H1 (cell line): Measurements from ENCODE around the gene MAN1C1. TPM values are rescaled to one million over a fixed set of nuclear protein-coding genes. Genes with fewer than 3 reads are reported as not detected.

ENCODE experiments used
- CTCF ChIA-PET: fragments of 300-600 bp; sonication (Branson Sonifier 250); formaldehyde crosslinking; loops from one replicate; lab custom pipeline; 2021; ENCODE audit not compliant: partially characterized antibody; lab: Charles Lee
- POLR2A ChIA-PET: fragments of 300-600 bp; sonication (Branson Sonifier 250); formaldehyde crosslinking; loops from one replicate; lab custom pipeline; 2021; ENCODE audit warnings: inconsistent platforms; ENCODE audit not compliant: partially characterized antibody; lab: Charles Lee
- DNase-seq, 2 experiments: peaks; one replicate each; pipeline versions ENCODE4 v3.0.0 to v3.0.0-alpha.2; 2010 to 2022; ENCODE audit warnings: low spot score in 2 of 2, low read depth in 1 of 2, mixed read lengths in 1 of 2
- FAIRE-seq: peaks from 2 replicates; lab custom pipeline; 2011; peaks lifted over from hg19 to GRCh38; lab: Jason Lieb, UNC
- H2AFZ ChIP-seq: 2 replicates; pipeline ENCODE4 v1.8.1; 2012; ENCODE audit warnings: low read length, inconsistent platforms
- H2AK5ac ChIP-seq: 2 replicates; pipeline ENCODE4 v1.6.1; 2013; ENCODE audit warnings: low read depth, low read length
- H2BK120ac ChIP-seq: replicated peaks from 2 replicates; pipeline ENCODE3; 2013; ENCODE audit warnings: low read depth, low read length, inconsistent platforms
- H2BK12ac ChIP-seq: 2 replicates; pipeline ENCODE4 v1.6.1; 2013; ENCODE audit warnings: low read depth, low read length
- H2BK15ac ChIP-seq: 2 replicates; pipeline ENCODE4 v1.6.1; 2013; ENCODE audit warnings: low read length
- H2BK20ac ChIP-seq: 2 replicates; pipeline ENCODE4 v1.6.1; 2013; ENCODE audit warnings: low read length
- H2BK5ac ChIP-seq: 2 replicates; pipeline ENCODE4 v1.6.1; 2013; ENCODE audit warnings: low read depth, low read length
- H3K14ac ChIP-seq: 2 replicates; pipeline ENCODE4 v1.6.1; 2013; ENCODE audit warnings: inconsistent platforms; ENCODE audit not compliant: insufficient read length
- H3K18ac ChIP-seq: 2 replicates; pipeline ENCODE4 v1.6.1; 2013; ENCODE audit warnings: low read length; ENCODE audit errors: extremely low read depth
- H3K23ac ChIP-seq: 2 replicates; pipeline ENCODE4 v1.6.1; 2013; ENCODE audit warnings: inconsistent platforms; ENCODE audit not compliant: insufficient read length
- H3K23me2 ChIP-seq: 2 replicates; pipeline ENCODE4 v1.6.1; 2013; ENCODE audit warnings: low read depth, low read length
- H3K27ac ChIP-seq: 2 replicates; pipeline ENCODE4 v1.6.1; 2011; ENCODE audit warnings: low read depth, low read length, inconsistent platforms
- H3K27me3 ChIP-seq, 4 experiments: replicated peaks in 1 of 4; 1 replicate in 1 of 4; 2 replicates in 3 of 4; pipeline versions ENCODE4 v1.6.1 to v1.8.1; 2011 to 2013; ENCODE audit warnings: low read length in 3 of 4, mild to moderate bottlenecking in 3 of 4, inconsistent platforms in 2 of 4, mixed read lengths in 2 of 4, moderate library complexity in 1 of 4; ENCODE audit not compliant: control insufficient read depth in 3 of 4, insufficient read depth in 3 of 4; ENCODE audit errors: extremely low read depth in 1 of 4
- H3K36me3 ChIP-seq, 4 experiments: 2 replicates each; pipeline versions ENCODE4 v1.6.1 to v1.8.1; 2011 to 2013; ENCODE audit warnings: mild to moderate bottlenecking in 4 of 4, low read length in 3 of 4, moderate library complexity in 2 of 4, control low read depth in 1 of 4, inconsistent platforms in 1 of 4; ENCODE audit not compliant: insufficient read depth in 4 of 4, control insufficient read depth in 2 of 4
- H3K4ac ChIP-seq: replicated peaks from 2 replicates; pipeline ENCODE3; 2013; ENCODE audit warnings: low read length, low read depth, mixed read lengths, inconsistent platforms; ENCODE audit not compliant: insufficient read length
- H3K4me1 ChIP-seq, 4 experiments: replicated peaks in 1 of 4; 1 replicate in 1 of 4; 2 replicates in 3 of 4; pipeline versions ENCODE4 v1.6.1 to v1.8.1; 2011 to 2013; ENCODE audit warnings: low read length in 3 of 4, inconsistent platforms in 2 of 4, mixed read lengths in 1 of 4; ENCODE audit not compliant: insufficient read depth in 4 of 4, control insufficient read depth in 3 of 4
- H3K4me2 ChIP-seq, 2 experiments: 2 replicates each; pipeline versions ENCODE4 v1.6.1 to v1.8.1; 2011 to 2013; ENCODE audit warnings: low read depth in 2 of 2, low read length in 2 of 2, control low read depth in 1 of 2, inconsistent platforms in 1 of 2, mild to moderate bottlenecking in 1 of 2; ENCODE audit not compliant: insufficient read depth in 1 of 2
- H3K4me3 ChIP-seq, 4 experiments: fragments of 200-600, 300-600 bp in 1 of 4; sonication (generic), shearing (Covaris generic), sonication (Bioruptor Twin) in 1 of 4; 2 replicates each; pipeline versions ENCODE4 v1.5.1 to v1.8.1; 2011 to 2016; ENCODE audit warnings: low read length in 4 of 4, low read depth in 3 of 4, control low read depth in 2 of 4, inconsistent platforms in 2 of 4, mild to moderate bottlenecking in 2 of 4, mixed read lengths in 1 of 4, moderate library complexity in 1 of 4; ENCODE audit not compliant: insufficient read depth in 2 of 4; ENCODE audit errors: extremely low read depth in 1 of 4
- H3K56ac ChIP-seq: replicated peaks from 2 replicates; pipeline ENCODE3; 2013; ENCODE audit warnings: low read depth, mild to moderate bottlenecking, mixed read lengths, low read length, inconsistent platforms; ENCODE audit not compliant: insufficient read length
- H3K79me1 ChIP-seq: 2 replicates; pipeline ENCODE4 v1.6.1; 2013; ENCODE audit warnings: low read depth, low read length, control low read depth
- H3K79me2 ChIP-seq, 2 experiments: 2 replicates each; pipeline versions ENCODE4 v1.6.1 to v1.8.1; 2012 to 2013; ENCODE audit warnings: low read length in 2 of 2, mild to moderate bottlenecking in 2 of 2, inconsistent platforms in 1 of 2; ENCODE audit not compliant: insufficient read depth in 2 of 2, control insufficient read depth in 1 of 2
- H3K9ac ChIP-seq, 4 experiments: replicated peaks in 1 of 4; 1 replicate in 1 of 4; 2 replicates in 3 of 4; pipeline versions ENCODE4 v1.6.1 to v1.8.1; 2011 to 2013; ENCODE audit warnings: low read depth in 3 of 4, low read length in 3 of 4, control low read depth in 2 of 4, mild to moderate bottlenecking in 2 of 4, moderate library complexity in 2 of 4, inconsistent platforms in 1 of 4; ENCODE audit errors: extremely low read depth in 1 of 4
- H3K9me3 ChIP-seq, 2 experiments: 2 replicates each; pipeline versions ENCODE4 v1.6.1 to v1.8.1; 2012 to 2013; ENCODE audit warnings: mild to moderate bottlenecking in 2 of 2, moderate library complexity in 2 of 2, control low read depth in 1 of 2, inconsistent platforms in 1 of 2, low read depth in 1 of 2, low read length in 1 of 2, mixed read lengths in 1 of 2; ENCODE audit not compliant: insufficient read depth in 2 of 2
- H4K20me1 ChIP-seq, 2 experiments: replicated peaks in 1 of 2; 2 replicates each; pipeline versions ENCODE3 to v1.8.1; 2011 to 2013; ENCODE audit warnings: inconsistent platforms in 2 of 2, low read length in 2 of 2, mild to moderate bottlenecking in 1 of 2; ENCODE audit not compliant: insufficient read depth in 2 of 2, control insufficient read depth in 1 of 2
- H4K5ac ChIP-seq: 2 replicates; pipeline ENCODE4 v1.6.1; 2013; ENCODE audit warnings: low read length, low read depth, mixed read lengths, inconsistent platforms; ENCODE audit not compliant: insufficient read length
- H4K8ac ChIP-seq: 2 replicates; pipeline ENCODE4 v1.8.0; 2013; ENCODE audit warnings: mild to moderate bottlenecking, moderate library complexity, low read length, inconsistent platforms; ENCODE audit not compliant: insufficient read depth; ENCODE audit errors: extremely low read depth
- H4K91ac ChIP-seq: replicated peaks from 2 replicates; pipeline ENCODE3; 2013; ENCODE audit warnings: low read length, mixed read lengths, inconsistent platforms; ENCODE audit not compliant: insufficient read length
- ASH2L ChIP-seq: fragments of 200-600, 300-600 bp; sonication (generic); IDR thresholded peaks from one replicate; pipeline ENCODE4 v1.7.1; 2017; ENCODE audit warnings: low read length
- BRCA1 ChIP-seq: IDR thresholded peaks from 2 replicates; pipeline ENCODE4 v1.6.1; 2012; ENCODE audit warnings: low read depth, low read length, improper control_type of control experiment
- NANOG ChIP-seq: IDR thresholded peaks from 2 replicates; pipeline ENCODE4 v1.6.1; 2011; ENCODE audit warnings: low read length, low read depth, mild to moderate bottlenecking, inconsistent platforms; ENCODE audit not compliant: insufficient read depth, poor library complexity, severe bottlenecking
- NRF1 ChIP-seq: IDR thresholded peaks from 2 replicates; pipeline ENCODE4 v1.6.1; 2011; ENCODE audit warnings: mild to moderate bottlenecking, low read depth, low read length, improper control_type of control experiment
- PHF8 ChIP-seq: fragments of 200-600 bp; sonication (generic); conservative IDR thresholded peaks from 2 replicates; pipeline ENCODE4 v1.7.1; 2012; ENCODE audit warnings: low read depth, mild to moderate bottlenecking, inconsistent platforms, low read length, moderate library complexity
- POLR2A ChIP-seq, 2 experiments: IDR thresholded peaks; 1 replicate in 1 of 2; 2 replicates in 1 of 2; pipeline ENCODE4 v1.6.1; 2011; ENCODE audit warnings: low read depth in 2 of 2, low read length in 2 of 2, mild to moderate bottlenecking in 2 of 2; ENCODE audit errors: control extremely low read depth in 1 of 2
- POLR2AphosphoS5 ChIP-seq: IDR thresholded peaks from 2 replicates; pipeline ENCODE4 v1.6.1; 2011; ENCODE audit warnings: low read depth, low read length
- TAF1 ChIP-seq: IDR thresholded peaks from 2 replicates; pipeline ENCODE4 v1.6.1; 2011; ENCODE audit warnings: mild to moderate bottlenecking, low read depth, low read length
- TBP ChIP-seq: IDR thresholded peaks from 2 replicates; pipeline ENCODE4 v1.6.1; 2011; ENCODE audit warnings: low read depth, low read length, improper control_type of control experiment
- WGBS, 2 experiments: shearing (Covaris generic) in 1 of 2; methylation state at CpG; one replicate each; pipeline versions ENCODE4 v1.1.6 to v1.1.7; 2013 to 2015; ENCODE audit warnings: low lambda C conversion rate in 2 of 2, mixed read lengths in 2 of 2, inconsistent platforms in 1 of 2, low coverage in 1 of 2, missing lambda C conversion rate in 1 of 2; ENCODE audit not compliant: insufficient replicate concordance in 2 of 2, insufficient coverage in 1 of 2, insufficient read length in 1 of 2; ENCODE audit errors: extremely low coverage in 1 of 2, missing lambda C conversion rate in 1 of 2; 5-methylcytosine and 5-hydroxymethylcytosine counted together
- polyA plus RNA-seq, 7 experiments: library from polyadenylated mRNA; depleted of rRNA in 3 of 7; stranded (reverse) in 5 of 7; unstranded in 2 of 7; fragments of >200 nt in 5 of 7; fragments of 200-250 nt in 2 of 7; gene quantifications; 1 replicate in 5 of 7; 2 replicates in 1 of 7; 4 replicates in 1 of 7; pipeline versions ENCODE4 v1.2.1 to v1.2.3, GENCODE V29; 2011 to 2013; ENCODE audit warnings: missing spikeins in 2 of 7, mixed read lengths in 2 of 7
- total RNA-seq: library from RNA; stranded (reverse); fragmentation: NEBNext Ultra II Directional; extraction: Animal tissue kit (Norgen Biotek cat#: 25700); gene quantifications from 2 replicates; pipeline ENCODE4 v1.2.1, GENCODE V29; 2021

Gene MAN1C1
- total and polyA plus RNA-seq, 2 of the 8 experiments (the other 6 are each of a cell fraction or from before 2014, with no cell fraction given): 7.8 to 15.2 TPM

GRCh38 chr1:25707280-25708016, 90.9 kb downstream of the MAN1C1 start:
- Histone ChIP-seq H3K18ac (peak overlapping the region; percentile 55; the same call in 1 of the 2 replicates), H4K20me1 (no peaks in the 10 kb centered on the region), H3K56ac (no peak overlapping the region), H4K91ac (peak overlapping the region; percentile 30), H2AFZ (no peak overlapping the region), H4K5ac (peak overlapping the region; percentile 79), H3K23ac (no peak overlapping the region), H2BK15ac (no peak overlapping the region), H3K36me3 (no peaks in the 10 kb centered on the region), H2BK20ac (peak overlapping the region; percentile 63), H3K79me1 (no peaks in the 10 kb centered on the region), H3K27ac (peak overlapping the region; percentile 86), H3K4me3 (peak overlapping the region in 2 of 4 experiments; percentile 11 to 48; a peak in 4 of 8 replicates), H3K14ac (no peak overlapping the region), H3K9me3 (no peaks in the 10 kb centered on the region), H4K8ac (no peak overlapping the region), H2BK5ac (peak overlapping the region; percentile 68), H2AK5ac (no peak overlapping the region), H3K9ac (peak overlapping the region in 3 of 4 experiments; percentile 36 to 57 (median 48); a peak in 4 of 7 replicates), H2BK12ac (peak overlapping the region; percentile 71; the same call in 1 of the 2 replicates), H3K79me2 (no peaks in the 10 kb centered on the region), H3K4me1 (peaks cover 27 to 36% (median 33%) of the 10 kb centered on the region in 4 experiments), H3K4ac (no peak overlapping the region), H3K27me3 (no peaks in the 10 kb centered on the region), H3K23me2 (no peaks in the 10 kb centered on the region), H3K4me2 (peak overlapping the region; percentile 62 to 85), H2BK120ac (peak overlapping the region; percentile 59)
- DNase-seq: no peak
- ChIA-PET POLR2A (interaction anchor here (0.8 to 2.5 kb wide), 9 partner anchors 10 to 200 kb away, joined by 3 to 13 read pairs (median 4); partner anchors contain the start of gene MTFR1L), CTCF (interaction anchor here (1.0 to 2.7 kb wide), 6 partner anchors 8 to 99 kb away, joined by 3 to 8 read pairs (median 3); no protein-coding TSS in a partner anchor)
- peak; percentile 92 for FAIRE-seq
- TF ChIP-seq NANOG: peak; percentile 32
- no peak for TF ChIP-seq BRCA1
- peak; percentile 28; the same call in 1 of the 2 replicates for TF ChIP-seq TAF1
- TF ChIP-seq TBP: peak; percentile 70; the same call in 1 of the 2 replicates
- no peak for TF ChIP-seq NRF1
- peak; percentile 58; the same call in 1 of the 2 replicates for TF ChIP-seq POLR2AphosphoS5
- peak; percentile 68 for TF ChIP-seq ASH2L
- TF ChIP-seq POLR2A (IDR thresholded peaks at IDR 0.05; ENCODE audit: control extremely low read depth in 1 of 2, low read depth in 2 of 2, low read length in 2 of 2): peak; percentile 63 to 69; a peak in 2 of 3 replicates
- 0 out of 2 replicates have a peak, but pooled peaks have one; percentile 25 for TF ChIP-seq PHF8
- WGBS, 2 experiments: 32% methylated on average over 6 of the region's 6 CpGs; no CpG with 5 or more reads in 1 of the 2 experiments
